ENCODE data around the gene FAM169A. TPM values are rescaled to one million over a fixed set of nuclear protein-coding genes. Genes with fewer than 3 reads are reported as not detected.
A peak's percentile ranks its signal among the peaks of the same experiment; 100 is the strongest.
"Not testable (repeated sequence)": the region's sequence is repeated elsewhere in the genome, so short reads cannot be mapped to it uniquely, and the experiment has no call there.

The FAM169A gene
- total RNA-seq (2014; rRNA removed), result 10.6 and 11.2 TPM in 2 replicates
- Bru-seq, nascent RNA, result percentile 53 among the genes with signal in this experiment
- BruChase-seq, experiment 1, labeled RNA remaining after a 6-hour chase, result percentile 52 among the genes with signal in this experiment
- percentile 47 among the genes with signal in this experiment for BruChase-seq, experiment 2, labeled RNA remaining after a 2-hour chase
- long read RNA-seq, partial matches to known transcripts, result 0 of 11 reads
- long read RNA-seq, other reads (novel, unspliced or antisense), result 11 of 11 reads

- ChIA-PET CTCF (no interaction called here), POLR2A (ENCODE audit: unreplicated experiment) (no interaction called here)
- no peak for TF ChIP-seq EZH2phosphoT487 (IDR thresholded peaks at IDR 0.05; ENCODE audit: borderline replicate concordance, low read length)
- no peak for TF ChIP-seq EZH2 (IDR thresholded peaks at IDR 0.05; ENCODE audit: low read length, unreplicated experiment)
- no peak for TF ChIP-seq CTCF (conservative IDR thresholded peaks at IDR 0.05; ENCODE audit: low read depth, low read length)
- peaks cover 47% of the 10 kb centered on the region for H3K79me2 ChIP-seq (ENCODE audit: low read length)
- H3K9me3 ChIP-seq (ENCODE audit: low read length), result no peaks in the 10 kb centered on the region
- H3K4me3 ChIP-seq (ENCODE audit: low read length), result peak within 1 kb of the TSS; percentile 91
- no peaks in the 10 kb centered on the region for H3K36me3 ChIP-seq (ENCODE audit: low read depth, low read length)
- BruUV-seq (replicated peaks), result no TSS peak
- H2AFZ ChIP-seq (ENCODE audit: low read length), result peak within 1 kb of the TSS; percentile 99
- no peaks in the 10 kb centered on the region for H3K27me3 ChIP-seq (ENCODE audit: low read length)
- H4K20me1 ChIP-seq (ENCODE audit: low read length), result no peaks in the 10 kb centered on the region
- peak; percentile 81 for ATAC-seq
- H3K9me2 ChIP-seq (replicated peaks; ENCODE audit: low read length), result no peaks in the 10 kb centered on the region
- H3K27ac ChIP-seq (ENCODE audit: low read length), result no peak within 1 kb of the TSS
- H3K9ac ChIP-seq (ENCODE audit: low read length), result peak within 1 kb of the TSS; percentile 68
- intact Hi-C loops (cut with micrococcal nuclease), result no loop called here
- H3K4me1 ChIP-seq (ENCODE audit: insufficient read depth, low read length), result peaks cover 6% of the 10 kb centered on the region; the same call in 1 of the 2 replicates
- no peaks in the 10 kb centered on the region for H3F3A ChIP-seq (ENCODE audit: low read length, unreplicated experiment)
- peak within 1 kb of the TSS; percentile 85 for H3K4me2 ChIP-seq (ENCODE audit: low read length)
- peak; percentile 54 for DNase-seq
Observed at GRCh38 chr5:74865804-74866595, at the start of gene FAM169A. Gene FAM169A (minus strand): TSS chr5:74866387. CDS start chr5:74841676, 24,711 bp downstream.

- DNase-seq (no peak), ATAC-seq (no peak)
- Histone ChIP-seq H4K20me1 (ENCODE audit: low read length) (no peaks in the 10 kb centered on the region), H3K27ac (ENCODE audit: low read length) (no peak overlapping the region), H3K9me3 (ENCODE audit: low read length) (no peaks in the 10 kb centered on the region), H3K9me2 (replicated peaks; ENCODE audit: low read length) (no peaks in the 10 kb centered on the region), H3K79me2 (ENCODE audit: low read length) (no peaks in the 10 kb centered on the region), H3K9ac (ENCODE audit: low read length) (no peak overlapping the region), H3K36me3 (ENCODE audit: low read depth, low read length) (no peaks in the 10 kb centered on the region), H3K4me2 (ENCODE audit: low read length) (no peak overlapping the region), H2AFZ (ENCODE audit: low read length) (no peak overlapping the region), H3F3A (ENCODE audit: low read length, unreplicated experiment) (no peaks in the 10 kb centered on the region), H3K27me3 (ENCODE audit: low read length) (no peaks in the 10 kb centered on the region), H3K4me1 (ENCODE audit: insufficient read depth, low read length) (peaks cover 8% of the 10 kb centered on the region; the same call in 1 of the 2 replicates), H3K4me3 (ENCODE audit: low read length) (no peak overlapping the region)
- TF ChIP-seq CTCF (conservative IDR thresholded peaks at IDR 0.05; ENCODE audit: low read depth, low read length), result no peak
- ChIA-PET CTCF (no interaction called here), POLR2A (ENCODE audit: unreplicated experiment) (no interaction called here)
- intact Hi-C loops (cut with micrococcal nuclease), result loop anchor here (5.0 kb wide), 1 partner anchor 228 kb away; the partner anchor contains the start of gene HEXB
- no TSS peak for BruUV-seq (replicated peaks)
Observed at GRCh38 chr5:74915488-74915887, 49.3 kb upstream of the FAM169A start.

GRCh38 chr5:74911421-74911820, 45.2 kb upstream of the FAM169A start:
- H3F3A ChIP-seq (ENCODE audit: low read length, unreplicated experiment); H4K20me1 ChIP-seq (ENCODE audit: low read length); H3K36me3 ChIP-seq (ENCODE audit: low read depth, low read length); H3K9me3 ChIP-seq (ENCODE audit: low read length); H3K4me1 ChIP-seq (ENCODE audit: insufficient read depth, low read length); BruUV-seq (replicated peaks); H3K4me2 ChIP-seq (ENCODE audit: low read length); H3K4me3 ChIP-seq (ENCODE audit: low read length); POLR2A ChIA-PET (ENCODE audit: unreplicated experiment); H3K27ac ChIP-seq (ENCODE audit: low read length); H3K79me2 ChIP-seq (ENCODE audit: low read length); H3K9ac ChIP-seq (ENCODE audit: low read length); H3K27me3 ChIP-seq (ENCODE audit: low read length); DNase-seq; intact Hi-C loops (cut with micrococcal nuclease); H3K9me2 ChIP-seq (replicated peaks; ENCODE audit: low read length); H2AFZ ChIP-seq (ENCODE audit: low read length); CTCF ChIA-PET; ATAC-seq: not testable (repeated sequence)

GRCh38 chr5:74909888-74910287, 43.7 kb upstream of the FAM169A start:
- H4K20me1 ChIP-seq (ENCODE audit: low read length); H3K4me3 ChIP-seq (ENCODE audit: low read length); DNase-seq; BruUV-seq (replicated peaks); ATAC-seq; H2AFZ ChIP-seq (ENCODE audit: low read length); POLR2A ChIA-PET (ENCODE audit: unreplicated experiment); H3K9ac ChIP-seq (ENCODE audit: low read length); H3K4me2 ChIP-seq (ENCODE audit: low read length); H3K79me2 ChIP-seq (ENCODE audit: low read length); H3K27me3 ChIP-seq (ENCODE audit: low read length); H3K9me3 ChIP-seq (ENCODE audit: low read length); H3F3A ChIP-seq (ENCODE audit: low read length, unreplicated experiment); CTCF ChIA-PET; intact Hi-C loops (cut with micrococcal nuclease); H3K36me3 ChIP-seq (ENCODE audit: low read depth, low read length); H3K27ac ChIP-seq (ENCODE audit: low read length); H3K9me2 ChIP-seq (replicated peaks; ENCODE audit: low read length); H3K4me1 ChIP-seq (ENCODE audit: insufficient read depth, low read length): not testable (repeated sequence)

GRCh38 chr5:74908237-74908636, 42.0 kb upstream of the FAM169A start:
- H4K20me1 ChIP-seq (ENCODE audit: low read length); H3K4me1 ChIP-seq (ENCODE audit: insufficient read depth, low read length); DNase-seq; H3K27me3 ChIP-seq (ENCODE audit: low read length); BruUV-seq (replicated peaks); H3K36me3 ChIP-seq (ENCODE audit: low read depth, low read length); H3F3A ChIP-seq (ENCODE audit: low read length, unreplicated experiment); intact Hi-C loops (cut with micrococcal nuclease); H3K4me3 ChIP-seq (ENCODE audit: low read length); H3K4me2 ChIP-seq (ENCODE audit: low read length); H3K79me2 ChIP-seq (ENCODE audit: low read length); H3K9me2 ChIP-seq (replicated peaks; ENCODE audit: low read length); POLR2A ChIA-PET (ENCODE audit: unreplicated experiment); H2AFZ ChIP-seq (ENCODE audit: low read length); H3K27ac ChIP-seq (ENCODE audit: low read length); ATAC-seq; CTCF ChIA-PET; H3K9me3 ChIP-seq (ENCODE audit: low read length); H3K9ac ChIP-seq (ENCODE audit: low read length): not testable (repeated sequence)
